ENCODE results near the gene GOLGA6L2. TPM values are rescaled to one million over a fixed set of nuclear protein-coding genes. Genes with fewer than 3 reads are reported as not detected.

The GOLGA6L2 gene
- total and polyA plus RNA-seq, 2 of the 8 experiments (the other 6 are each of a cell fraction or from before 2014, with no cell fraction given), result not detected

DNA sequence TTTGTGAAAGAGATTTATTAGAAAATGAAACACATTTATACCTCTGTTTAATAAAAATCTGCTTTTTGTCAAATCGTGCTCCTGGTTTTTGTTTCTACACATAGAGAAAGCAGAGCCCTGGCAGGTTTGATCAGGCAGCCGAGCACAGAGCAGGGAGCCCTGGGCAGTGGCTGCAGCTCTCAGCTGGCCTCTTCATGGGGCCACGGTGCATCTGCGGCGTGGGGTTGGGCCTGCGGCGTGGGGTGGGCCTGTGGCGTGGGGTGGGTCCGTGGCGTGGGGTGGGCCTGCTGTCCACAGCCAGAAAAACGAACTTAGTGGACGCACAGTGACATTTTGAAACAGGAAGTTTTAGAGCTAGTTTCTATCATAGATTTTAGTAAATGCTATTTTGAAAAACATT is 10.6 kb downstream of the GOLGA6L2 start (continued):
- TF ChIP-seq, protein P1, sequence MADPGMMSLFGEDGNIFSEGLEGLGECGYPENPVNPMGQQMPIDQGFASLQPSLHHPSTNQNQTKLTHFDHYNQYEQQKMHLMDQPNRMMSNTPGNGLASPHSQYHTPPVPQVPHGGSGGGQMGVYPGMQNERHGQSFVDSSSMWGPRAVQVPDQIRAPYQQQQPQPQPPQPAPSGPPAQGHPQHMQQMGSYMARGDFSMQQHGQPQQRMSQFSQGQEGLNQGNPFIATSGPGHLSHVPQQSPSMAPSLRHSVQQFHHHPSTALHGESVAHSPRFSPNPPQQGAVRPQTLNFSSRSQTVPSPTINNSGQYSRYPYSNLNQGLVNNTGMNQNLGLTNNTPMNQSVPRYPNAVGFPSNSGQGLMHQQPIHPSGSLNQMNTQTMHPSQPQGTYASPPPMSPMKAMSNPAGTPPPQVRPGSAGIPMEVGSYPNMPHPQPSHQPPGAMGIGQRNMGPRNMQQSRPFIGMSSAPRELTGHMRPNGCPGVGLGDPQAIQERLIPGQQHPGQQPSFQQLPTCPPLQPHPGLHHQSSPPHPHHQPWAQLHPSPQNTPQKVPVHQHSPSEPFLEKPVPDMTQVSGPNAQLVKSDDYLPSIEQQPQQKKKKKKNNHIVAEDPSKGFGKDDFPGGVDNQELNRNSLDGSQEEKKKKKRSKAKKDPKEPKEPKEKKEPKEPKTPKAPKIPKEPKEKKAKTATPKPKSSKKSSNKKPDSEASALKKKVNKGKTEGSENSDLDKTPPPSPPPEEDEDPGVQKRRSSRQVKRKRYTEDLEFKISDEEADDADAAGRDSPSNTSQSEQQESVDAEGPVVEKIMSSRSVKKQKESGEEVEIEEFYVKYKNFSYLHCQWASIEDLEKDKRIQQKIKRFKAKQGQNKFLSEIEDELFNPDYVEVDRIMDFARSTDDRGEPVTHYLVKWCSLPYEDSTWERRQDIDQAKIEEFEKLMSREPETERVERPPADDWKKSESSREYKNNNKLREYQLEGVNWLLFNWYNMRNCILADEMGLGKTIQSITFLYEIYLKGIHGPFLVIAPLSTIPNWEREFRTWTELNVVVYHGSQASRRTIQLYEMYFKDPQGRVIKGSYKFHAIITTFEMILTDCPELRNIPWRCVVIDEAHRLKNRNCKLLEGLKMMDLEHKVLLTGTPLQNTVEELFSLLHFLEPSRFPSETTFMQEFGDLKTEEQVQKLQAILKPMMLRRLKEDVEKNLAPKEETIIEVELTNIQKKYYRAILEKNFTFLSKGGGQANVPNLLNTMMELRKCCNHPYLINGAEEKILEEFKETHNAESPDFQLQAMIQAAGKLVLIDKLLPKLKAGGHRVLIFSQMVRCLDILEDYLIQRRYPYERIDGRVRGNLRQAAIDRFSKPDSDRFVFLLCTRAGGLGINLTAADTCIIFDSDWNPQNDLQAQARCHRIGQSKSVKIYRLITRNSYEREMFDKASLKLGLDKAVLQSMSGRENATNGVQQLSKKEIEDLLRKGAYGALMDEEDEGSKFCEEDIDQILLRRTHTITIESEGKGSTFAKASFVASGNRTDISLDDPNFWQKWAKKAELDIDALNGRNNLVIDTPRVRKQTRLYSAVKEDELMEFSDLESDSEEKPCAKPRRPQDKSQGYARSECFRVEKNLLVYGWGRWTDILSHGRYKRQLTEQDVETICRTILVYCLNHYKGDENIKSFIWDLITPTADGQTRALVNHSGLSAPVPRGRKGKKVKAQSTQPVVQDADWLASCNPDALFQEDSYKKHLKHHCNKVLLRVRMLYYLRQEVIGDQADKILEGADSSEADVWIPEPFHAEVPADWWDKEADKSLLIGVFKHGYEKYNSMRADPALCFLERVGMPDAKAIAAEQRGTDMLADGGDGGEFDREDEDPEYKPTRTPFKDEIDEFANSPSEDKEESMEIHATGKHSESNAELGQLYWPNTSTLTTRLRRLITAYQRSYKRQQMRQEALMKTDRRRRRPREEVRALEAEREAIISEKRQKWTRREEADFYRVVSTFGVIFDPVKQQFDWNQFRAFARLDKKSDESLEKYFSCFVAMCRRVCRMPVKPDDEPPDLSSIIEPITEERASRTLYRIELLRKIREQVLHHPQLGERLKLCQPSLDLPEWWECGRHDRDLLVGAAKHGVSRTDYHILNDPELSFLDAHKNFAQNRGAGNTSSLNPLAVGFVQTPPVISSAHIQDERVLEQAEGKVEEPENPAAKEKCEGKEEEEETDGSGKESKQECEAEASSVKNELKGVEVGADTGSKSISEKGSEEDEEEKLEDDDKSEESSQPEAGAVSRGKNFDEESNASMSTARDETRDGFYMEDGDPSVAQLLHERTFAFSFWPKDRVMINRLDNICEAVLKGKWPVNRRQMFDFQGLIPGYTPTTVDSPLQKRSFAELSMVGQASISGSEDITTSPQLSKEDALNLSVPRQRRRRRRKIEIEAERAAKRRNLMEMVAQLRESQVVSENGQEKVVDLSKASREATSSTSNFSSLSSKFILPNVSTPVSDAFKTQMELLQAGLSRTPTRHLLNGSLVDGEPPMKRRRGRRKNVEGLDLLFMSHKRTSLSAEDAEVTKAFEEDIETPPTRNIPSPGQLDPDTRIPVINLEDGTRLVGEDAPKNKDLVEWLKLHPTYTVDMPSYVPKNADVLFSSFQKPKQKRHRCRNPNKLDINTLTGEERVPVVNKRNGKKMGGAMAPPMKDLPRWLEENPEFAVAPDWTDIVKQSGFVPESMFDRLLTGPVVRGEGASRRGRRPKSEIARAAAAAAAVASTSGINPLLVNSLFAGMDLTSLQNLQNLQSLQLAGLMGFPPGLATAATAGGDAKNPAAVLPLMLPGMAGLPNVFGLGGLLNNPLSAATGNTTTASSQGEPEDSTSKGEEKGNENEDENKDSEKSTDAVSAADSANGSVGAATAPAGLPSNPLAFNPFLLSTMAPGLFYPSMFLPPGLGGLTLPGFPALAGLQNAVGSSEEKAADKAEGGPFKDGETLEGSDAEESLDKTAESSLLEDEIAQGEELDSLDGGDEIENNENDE (IDR thresholded peaks at IDR 0.05; ENCODE audit: insufficient replicate concordance, low read length), result no peak
- TF ChIP-seq POLR2A (IDR thresholded peaks at IDR 0.05; ENCODE audit: control extremely low read depth in 1 of 2, low read depth in 2 of 2, low read length in 2 of 2) (no peak), GTF2F1 (IDR thresholded peaks at IDR 0.05; ENCODE audit: borderline replicate concordance, low read depth, low read length) (no peak), SP2 (IDR thresholded peaks at IDR 0.05; ENCODE audit: low read length) (no peak), JUN (IDR thresholded peaks at IDR 0.05; ENCODE audit: low read depth, low read length) (no peak)
- TF ChIP-seq, protein P2, sequence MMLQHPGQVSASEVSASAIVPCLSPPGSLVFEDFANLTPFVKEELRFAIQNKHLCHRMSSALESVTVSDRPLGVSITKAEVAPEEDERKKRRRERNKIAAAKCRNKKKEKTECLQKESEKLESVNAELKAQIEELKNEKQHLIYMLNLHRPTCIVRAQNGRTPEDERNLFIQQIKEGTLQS (IDR thresholded peaks at IDR 0.05; ENCODE audit: insufficient read depth, low read depth, low read length), result no peak

All from H1 (cell line).